Stimulated activated CD4-positive, alpha-beta T cell treated with anti-CD3 and anti-CD28 coated beads, Interleukin-1b, Interleukin-23, amount 100 ng/mL, for 1 hour (primary cell): Measurements from ENCODE around the gene ATXN1.
"Not testable (repeated sequence)": the region's sequence is repeated elsewhere in the genome, so short reads cannot be mapped to it uniquely, and the experiment has no call there.

ENCODE experiments used
- DNase-seq, 2 donors: peaks; one replicate each; pipeline ENCODE4 v3.0.0-alpha.2; 2020; ENCODE audit warnings: low read depth in 2 of 2

Gene ATXN1

GRCh38 chr6:16474772-16475493 lies 286.3 kb downstream of the ATXN1 start:
- DNase-seq, result no peak

GRCh38 chr6:16473908-16474771 lies 287.1 kb downstream of the ATXN1 start:
- no peak for DNase-seq

- no peak for DNase-seq
Measured at GRCh38 chr6:16473184-16473907, 287.9 kb downstream of the ATXN1 start.

GRCh38 chr6:16472349-16473069 lies 288.8 kb downstream of the ATXN1 start:
- no peak for DNase-seq

GRCh38 chr6:16471910-16472297 lies 289.4 kb downstream of the ATXN1 start:
- no peak for DNase-seq

GRCh38 chr6:16471222-16471909 lies 289.9 kb downstream of the ATXN1 start:
- DNase-seq, result no peak

GRCh38 chr6:16470502-16471221 lies 290.6 kb downstream of the ATXN1 start:
- DNase-seq, result no peak

GRCh38 chr6:16468991-16469615 lies 292.2 kb downstream of the ATXN1 start:
- DNase-seq, result no peak

- no peak for DNase-seq
Measured at GRCh38 chr6:16466800-16467553, 294.3 kb downstream of the ATXN1 start.

GRCh38 chr6:16464045-16464444 lies 297.2 kb downstream of the ATXN1 start:
- no peak for DNase-seq

GRCh38 chr6:16463246-16463645 lies 298.0 kb downstream of the ATXN1 start:
- DNase-seq, result not testable (repeated sequence)

- no peak for DNase-seq
Measured at GRCh38 chr6:16461491-16461890, 299.8 kb downstream of the ATXN1 start.

GRCh38 chr6:16459472-16459871 lies 301.8 kb downstream of the ATXN1 start:
- DNase-seq, result not testable (repeated sequence)

GRCh38 chr6:16452348-16452747 lies 308.9 kb downstream of the ATXN1 start:
- no peak for DNase-seq

- DNase-seq, result no peak
Measured at GRCh38 chr6:16450821-16451220, 310.4 kb downstream of the ATXN1 start.

- no peak for DNase-seq
Measured at GRCh38 chr6:16450285-16450684, 311.0 kb downstream of the ATXN1 start.

- DNase-seq, result no peak
Measured at GRCh38 chr6:16446273-16446672, 315.0 kb downstream of the ATXN1 start.

GRCh38 chr6:16442031-16442430 lies 319.2 kb downstream of the ATXN1 start:
- DNase-seq, result no peak

- no peak for DNase-seq
Measured at GRCh38 chr6:16441262-16441661, 320.0 kb downstream of the ATXN1 start.
